Stomach (tissue), 9 donors: ENCODE results near the gene ARX. TPM values are rescaled to one million over a fixed set of nuclear protein-coding genes. Genes with fewer than 3 reads are reported as not detected.

Experiments
- DNase-seq, 2 donors: peaks; one replicate each; pipeline versions ENCODE4 v3.0.0 to v3.0.0-alpha.2; 2013 to 2019
- H3K27ac ChIP-seq, 5 donors: fragments of 200-600 bp in 4 of 5; sonication (generic) in 4 of 5; one replicate each; pipeline ENCODE4 v1.5.1; 2013 to 2019; ENCODE audit warnings: mild to moderate bottlenecking in 1 of 5, moderate library complexity in 1 of 5
- H3K27me3 ChIP-seq, 3 donors: fragments of 200-600 bp; sonication (generic); one replicate each; pipeline ENCODE4 v1.5.1; 2017 to 2019; ENCODE audit warnings: mixed run types in 1 of 3
- H3K36me3 ChIP-seq, 4 donors: fragments of 200-600 bp; sonication (generic); 1 replicate in 3 of 4; 2 replicates in 1 of 4; pipeline ENCODE4 v1.5.1; 2016 to 2019
- H3K4me1 ChIP-seq, 4 donors: fragments of 200-600 bp; sonication (generic); one replicate each; pipeline ENCODE4 v1.5.1; 2016 to 2019
- H3K4me3 ChIP-seq, 4 donors: fragments of 200-600 bp; sonication (generic) in 3 of 4; one replicate each; pipeline ENCODE4 v1.5.1; 2016 to 2019; ENCODE audit warnings: mild to moderate bottlenecking in 1 of 4
- H3K9me3 ChIP-seq, 4 donors: fragments of 200-600 bp; sonication (generic); one replicate each; pipeline ENCODE4 v1.5.1; 2016 to 2019
- CTCF ChIP-seq, 7 experiments: fragments of 450-650 bp in 4 of 7; fragments of 200-600 bp in 3 of 7; sonication (generic) in 3 of 7; IDR thresholded peaks; one replicate each; pipeline ENCODE4 v1.5.1; 2016 to 2019; ENCODE audit warnings: antibody characterized with exemption in 7 of 7, control low read depth in 2 of 7, mild to moderate bottlenecking in 1 of 7
- EP300 ChIP-seq: sonication (generic); formaldehyde crosslinking; IDR thresholded peaks from one replicate; pipeline ENCODE4 v1.6.1; 2017; ENCODE audit warnings: antibody characterized with exemption
- POLR2A ChIP-seq, 4 donors: fragments of 450-650 bp; IDR thresholded peaks; one replicate each; pipeline ENCODE4 v1.6.1; 2016; ENCODE audit warnings: antibody characterized with exemption in 4 of 4, control low read depth in 2 of 4, mild to moderate bottlenecking in 1 of 4, moderate library complexity in 1 of 4
- POLR2AphosphoS5 ChIP-seq, 3 donors: sonication (generic); formaldehyde crosslinking; IDR thresholded peaks; one replicate each; pipeline ENCODE4 v1.6.1; 2016; ENCODE audit warnings: antibody characterized with exemption in 3 of 3
- WGBS, 5 donors: extraction: QIAGEN DNeasy Blood & Tissue Kit in 3 of 5; methylation state at CpG; one replicate each; pipeline versions ENCODE4 v1.1.5 to v1.1.7; 2013 to 2018; 5-methylcytosine and 5-hydroxymethylcytosine counted together
- intact Hi-C: fragments of 100-400 bp; cut with DNase I; formaldehyde crosslinking; loops from one replicate; pipeline ENCODE4 v1.15.1; 2023; ENCODE audit warnings: low total_unique reads
- polyA plus RNA-seq, 3 donors: library from polyadenylated mRNA; stranded (reverse); fragments of 200-250 nt; gene quantifications; one replicate each; pipeline ENCODE4 v1.2.3, GENCODE V29; 2013
- total RNA-seq, 5 donors: library from RNA; depleted of rRNA; stranded (reverse); fragments of >200 nt; gene quantifications; one replicate each; pipeline versions ENCODE4 v1.1.0 to v1.2.3, GENCODE V29; 2014 to 2016
- donor health status: healthy with polysubstance abuse.
- donor health status: Bipolar disorder and iron deficiency.
- donor health status: healthy.

Gene ARX
- total and polyA plus RNA-seq, 8 donors, result 0.18 to 1.8 (median 0.58) TPM; not detected in 1

GRCh38 chrX:25023908-25024307, 8.1 kb upstream of the ARX start:
- 13 to 44% (median 25%) methylated on average over 1 of the region's 1 CpG for WGBS, 5 donors
- no peak for TF ChIP-seq CTCF (IDR thresholded peaks at IDR 0.05)
- no peak for TF ChIP-seq POLR2AphosphoS5 (IDR thresholded peaks at IDR 0.05)
- no peak for TF ChIP-seq EP300
- TF ChIP-seq POLR2A (IDR thresholded peaks at IDR 0.05), result no peak
- no peak overlapping the region for H3K4me3 ChIP-seq
- H3K36me3 ChIP-seq, result no peaks in the 10 kb centered on the region
- intact Hi-C loops, result no loop called here
- peaks cover 0 to 3% (median 0%) of the 10 kb centered on the region in 4 donors for H3K9me3 ChIP-seq
- no peak for DNase-seq
- H3K27me3 ChIP-seq, result peaks cover 26 to 68% (median 58%) of the 10 kb centered on the region in 3 donors
- peaks cover 0 to 21% (median 15%) of the 10 kb centered on the region in 4 donors for H3K4me1 ChIP-seq
- H3K27ac ChIP-seq, result no peak overlapping the region

- Histone ChIP-seq H3K36me3 (no peaks in the 10 kb centered on the region), H3K9me3 (peaks cover 0 to 3% (median 0%) of the 10 kb centered on the region in 4 donors), H3K27ac (no peak overlapping the region), H3K27me3 (peaks cover 32 to 80% (median 67%) of the 10 kb centered on the region in 3 donors), H3K4me1 (peaks cover 0 to 24% (median 15%) of the 10 kb centered on the region in 4 donors), H3K4me3 (no peak overlapping the region)
- intact Hi-C loops, result no loop called here
- 6 to 26% (median 9%) methylated on average over 24 to 58 of the region's 59 CpGs for WGBS, 5 donors
- TF ChIP-seq POLR2AphosphoS5 (IDR thresholded peaks at IDR 0.05) (no peak), EP300 (no peak), POLR2A (IDR thresholded peaks at IDR 0.05) (no peak), CTCF (IDR thresholded peaks at IDR 0.05) (no peak)
- DNase-seq, result no peak
Observed at GRCh38 chrX:25022499-25023325, 6.9 kb upstream of the ARX start.

- Histone ChIP-seq H3K27me3 (peaks cover 39 to 98% (median 85%) of the 10 kb centered on the region in 3 donors), H3K27ac (no peak overlapping the region), H3K36me3 (no peaks in the 10 kb centered on the region), H3K4me1 (peaks cover 0 to 30% (median 16%) of the 10 kb centered on the region in 4 donors), H3K9me3 (peaks cover 0 to 7% (median 2%) of the 10 kb centered on the region in 4 donors), H3K4me3 (peak overlapping the region in 2 of 4 donors; percentile 17 to 36)
- WGBS, 5 donors, result 2 to 29% (median 5%) methylated on average over 10 to 35 of the region's 35 CpGs
- TF ChIP-seq POLR2AphosphoS5 (IDR thresholded peaks at IDR 0.05) (no peak), CTCF (IDR thresholded peaks at IDR 0.05) (peak in 3 of 7 experiments; percentile 19 to 32 (median 24)), EP300 (no peak), POLR2A (IDR thresholded peaks at IDR 0.05) (no peak)
- DNase-seq, result peak in 1 of 2 donors; percentile 50
- intact Hi-C loops, result no loop called here
Observed at GRCh38 chrX:25020905-25021449, 5.2 kb upstream of the ARX start.

- Histone ChIP-seq H3K4me1 (peaks cover 0 to 35% (median 22%) of the 10 kb centered on the region in 4 donors), H3K9me3 (peaks cover 0 to 13% (median 4%) of the 10 kb centered on the region in 4 donors), H3K36me3 (no peaks in the 10 kb centered on the region), H3K4me3 (peak overlapping the region in 2 of 4 donors; percentile 17 to 36), H3K27me3 (peaks cover 45 to 100% (median 85%) of the 10 kb centered on the region in 3 donors), H3K27ac (no peak overlapping the region)
- intact Hi-C loops, result no loop called here
- WGBS, 5 donors, result 2 to 32% (median 7%) methylated on average over 10 to 27 of the region's 27 CpGs
- DNase-seq, result no peak
- TF ChIP-seq EP300 (no peak), POLR2A (IDR thresholded peaks at IDR 0.05) (no peak), POLR2AphosphoS5 (IDR thresholded peaks at IDR 0.05) (no peak), CTCF (IDR thresholded peaks at IDR 0.05) (no peak)
Observed at GRCh38 chrX:25020391-25020904, 4.7 kb upstream of the ARX start.
